Tibial nerve (tissue), 4 donors: ENCODE measurements around the gene CXCR5.

Experiments used
- EP300 ChIP-seq, 2 donors: sonication (generic); formaldehyde crosslinking; IDR thresholded peaks; one replicate each; pipeline ENCODE4 v1.6.1; 2017; ENCODE audit warnings: antibody characterized with exemption in 2 of 2, mild to moderate bottlenecking in 1 of 2
- POLR2A ChIP-seq, 2 donors: fragments of 450-650 bp; IDR thresholded peaks; one replicate each; pipeline ENCODE4 v1.6.1; 2017; ENCODE audit warnings: antibody characterized with exemption in 2 of 2, mild to moderate bottlenecking in 2 of 2, moderate library complexity in 2 of 2
- TF ChIP-seq, protein P1 (sequence below), 5 experiments: fragments of 200-600 bp in 3 of 5; fragments of 450-650 bp in 2 of 5; sonication (generic) in 3 of 5; IDR thresholded peaks; one replicate each; pipeline ENCODE4 v1.5.1; 2016 to 2019; ENCODE audit warnings: antibody characterized with exemption in 5 of 5, mild to moderate bottlenecking in 3 of 5, moderate library complexity in 2 of 5

DNA sequence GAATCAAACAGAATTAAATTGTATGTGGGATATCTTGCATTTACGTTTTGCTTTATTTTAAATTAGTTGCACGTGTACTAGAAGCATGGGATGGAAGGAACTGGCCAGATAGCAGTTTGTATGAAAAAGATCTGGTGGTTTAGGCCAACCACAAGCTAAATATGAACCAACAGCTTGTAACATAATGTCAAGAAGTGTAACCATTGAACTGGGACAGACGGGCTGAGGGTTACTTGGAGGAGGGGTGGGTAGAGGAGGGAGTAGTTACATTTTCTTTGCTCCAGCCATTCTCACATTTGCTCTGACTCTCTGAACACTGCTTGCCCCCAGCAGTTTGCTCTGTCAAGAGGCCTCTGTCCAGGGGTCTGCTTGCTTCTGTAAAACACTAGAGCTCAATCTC, 31.7 kb upstream of the CXCR5 start:
- TF ChIP-seq, protein P1, sequence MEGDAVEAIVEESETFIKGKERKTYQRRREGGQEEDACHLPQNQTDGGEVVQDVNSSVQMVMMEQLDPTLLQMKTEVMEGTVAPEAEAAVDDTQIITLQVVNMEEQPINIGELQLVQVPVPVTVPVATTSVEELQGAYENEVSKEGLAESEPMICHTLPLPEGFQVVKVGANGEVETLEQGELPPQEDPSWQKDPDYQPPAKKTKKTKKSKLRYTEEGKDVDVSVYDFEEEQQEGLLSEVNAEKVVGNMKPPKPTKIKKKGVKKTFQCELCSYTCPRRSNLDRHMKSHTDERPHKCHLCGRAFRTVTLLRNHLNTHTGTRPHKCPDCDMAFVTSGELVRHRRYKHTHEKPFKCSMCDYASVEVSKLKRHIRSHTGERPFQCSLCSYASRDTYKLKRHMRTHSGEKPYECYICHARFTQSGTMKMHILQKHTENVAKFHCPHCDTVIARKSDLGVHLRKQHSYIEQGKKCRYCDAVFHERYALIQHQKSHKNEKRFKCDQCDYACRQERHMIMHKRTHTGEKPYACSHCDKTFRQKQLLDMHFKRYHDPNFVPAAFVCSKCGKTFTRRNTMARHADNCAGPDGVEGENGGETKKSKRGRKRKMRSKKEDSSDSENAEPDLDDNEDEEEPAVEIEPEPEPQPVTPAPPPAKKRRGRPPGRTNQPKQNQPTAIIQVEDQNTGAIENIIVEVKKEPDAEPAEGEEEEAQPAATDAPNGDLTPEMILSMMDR (IDR thresholded peaks at IDR 0.05), result no peak
- TF ChIP-seq EP300 (IDR thresholded peaks at IDR 0.05), result no peak
- TF ChIP-seq POLR2A (IDR thresholded peaks at IDR 0.05), result no peak
